ENCODE measurements around the gene GADD45B.

DNA sequence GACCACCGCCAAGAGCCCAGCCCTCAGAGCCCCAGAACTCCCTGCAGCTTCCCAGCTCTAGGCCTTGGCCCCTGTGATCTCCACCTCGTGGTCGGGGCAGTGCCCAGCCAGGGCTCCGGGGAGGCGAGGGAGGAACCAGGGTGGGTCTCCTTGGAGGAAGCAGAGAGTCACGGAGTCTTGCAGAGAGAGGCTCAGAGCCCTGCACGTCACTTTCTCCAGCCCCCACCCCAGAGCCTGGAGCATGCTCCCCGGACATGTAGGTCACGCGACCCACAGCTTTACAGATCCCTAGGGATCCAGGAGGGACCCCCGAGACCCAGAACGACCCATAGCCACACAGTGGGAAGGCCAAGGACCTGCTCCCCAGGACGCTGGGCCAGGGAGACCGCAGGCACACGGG lies 11.9 kb downstream of the GADD45B start:
- TF ChIP-seq EZH2phosphoT487 (IDR thresholded peaks at IDR 0.05; ENCODE audit: borderline replicate concordance, low read length), result no peak
- TF ChIP-seq, protein P1, sequence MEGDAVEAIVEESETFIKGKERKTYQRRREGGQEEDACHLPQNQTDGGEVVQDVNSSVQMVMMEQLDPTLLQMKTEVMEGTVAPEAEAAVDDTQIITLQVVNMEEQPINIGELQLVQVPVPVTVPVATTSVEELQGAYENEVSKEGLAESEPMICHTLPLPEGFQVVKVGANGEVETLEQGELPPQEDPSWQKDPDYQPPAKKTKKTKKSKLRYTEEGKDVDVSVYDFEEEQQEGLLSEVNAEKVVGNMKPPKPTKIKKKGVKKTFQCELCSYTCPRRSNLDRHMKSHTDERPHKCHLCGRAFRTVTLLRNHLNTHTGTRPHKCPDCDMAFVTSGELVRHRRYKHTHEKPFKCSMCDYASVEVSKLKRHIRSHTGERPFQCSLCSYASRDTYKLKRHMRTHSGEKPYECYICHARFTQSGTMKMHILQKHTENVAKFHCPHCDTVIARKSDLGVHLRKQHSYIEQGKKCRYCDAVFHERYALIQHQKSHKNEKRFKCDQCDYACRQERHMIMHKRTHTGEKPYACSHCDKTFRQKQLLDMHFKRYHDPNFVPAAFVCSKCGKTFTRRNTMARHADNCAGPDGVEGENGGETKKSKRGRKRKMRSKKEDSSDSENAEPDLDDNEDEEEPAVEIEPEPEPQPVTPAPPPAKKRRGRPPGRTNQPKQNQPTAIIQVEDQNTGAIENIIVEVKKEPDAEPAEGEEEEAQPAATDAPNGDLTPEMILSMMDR (IDR thresholded peaks at IDR 0.05; ENCODE audit: low read depth, low read length, poor library complexity, severe bottlenecking), result no peak
